Glomerular endothelial cell (primary cell): Measurements from ENCODE around the gene NT5C1B. TPM values are rescaled to one million over a fixed set of nuclear protein-coding genes. Genes with fewer than 3 reads are reported as not detected.

Experiments used
- DNase-seq: peaks from one replicate; pipeline ENCODE4 v3.0.0-alpha.2; 2011; ENCODE audit warnings: low read depth, low spot score; ENCODE audit errors: extremely low read depth
- total RNA-seq: library from RNA; depleted of rRNA; stranded (reverse); fragments of >200 nt; gene quantifications from 2 replicates; pipeline ENCODE4 v1.2.3, GENCODE V29; 2015

NT5C1B gene
- total RNA-seq, 1 donor from 2014 or later = not detected

- no peak for DNase-seq
Observed at GRCh38 chr2:18518116-18519111, 71.0 kb downstream of the NT5C1B start.

GRCh38 chr2:18517386-18517785 is 72.0 kb downstream of the NT5C1B start:
- DNase-seq = no peak

DNA sequence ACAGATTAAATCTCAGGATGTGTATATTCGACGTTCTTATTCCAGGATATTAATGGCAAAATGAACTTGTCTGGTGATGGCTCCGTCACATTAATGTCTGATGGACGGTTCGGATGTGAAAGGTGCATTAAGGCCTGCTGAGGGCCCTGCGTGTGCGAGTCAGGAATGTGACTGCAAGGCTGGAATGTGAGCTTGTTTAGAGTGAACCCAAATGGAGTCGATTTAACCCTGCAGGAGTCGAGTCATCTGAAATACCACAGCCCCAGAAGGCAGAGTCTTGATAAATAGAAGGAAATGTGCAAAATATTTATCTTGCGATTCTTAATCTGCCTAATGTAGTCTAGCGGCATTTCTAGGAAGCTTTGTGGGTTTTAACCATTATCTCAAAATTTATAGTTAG is 73.3 kb downstream of the NT5C1B start:
- no peak for DNase-seq

DNA sequence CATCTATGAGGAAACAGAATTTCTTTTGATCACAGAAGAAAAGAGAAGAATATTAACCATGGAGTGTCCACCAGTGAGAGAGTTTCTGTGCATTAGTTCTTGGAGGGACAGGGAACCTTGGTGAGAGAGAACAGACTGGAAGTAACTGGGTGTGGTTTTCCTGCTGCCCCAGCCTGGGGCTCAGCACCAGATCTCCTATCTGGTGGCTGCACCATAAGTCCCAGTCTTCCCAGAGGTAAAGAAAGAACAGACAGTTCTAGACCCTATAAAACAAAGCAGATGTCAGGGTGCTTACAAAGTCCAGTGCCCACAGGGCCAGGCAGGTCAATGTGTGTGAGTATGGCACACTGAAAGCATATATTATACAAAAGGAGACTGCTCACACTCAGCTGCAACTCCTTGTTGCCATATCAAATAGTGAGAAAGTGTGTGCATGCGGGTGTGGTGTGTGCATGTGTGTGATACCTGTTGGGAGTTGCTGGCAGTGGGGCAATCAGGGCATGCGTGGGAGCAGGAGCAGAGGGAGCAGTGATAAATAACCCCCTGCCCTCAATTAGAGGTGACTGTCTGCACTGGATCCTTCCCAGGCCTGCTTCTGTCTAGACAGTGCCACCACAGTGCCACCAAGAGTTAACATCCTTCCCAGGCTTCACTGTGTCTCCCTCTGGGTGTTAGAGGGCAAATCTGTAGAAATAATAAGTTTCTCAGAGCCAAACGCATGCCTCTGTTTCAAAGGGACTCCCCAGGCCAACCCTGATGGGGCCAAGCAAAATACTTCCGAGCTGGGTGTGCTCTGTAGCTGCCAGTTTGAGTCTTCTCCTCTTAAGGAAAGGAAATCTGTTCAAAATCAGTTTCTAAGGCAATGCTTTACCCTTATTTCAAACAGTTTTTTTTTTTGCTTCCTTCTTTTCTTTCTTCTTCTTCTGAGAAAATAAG is 74.6 kb downstream of the NT5C1B start:
- DNase-seq = no peak

Other genes starting within 250 kb of the NT5C1B start
- 19.4 and 20.6 TPM in 2 replicates for gene RDH14, start 28.9 kb downstream of the NT5C1B start, total RNA-seq